ENCODE measurements around the gene PLAAT3. TPM values are rescaled to one million over a fixed set of nuclear protein-coding genes. Genes with fewer than 3 reads are reported as not detected.
"Not testable (repeated sequence)": the region's sequence is repeated elsewhere in the genome, so short reads cannot be mapped to it uniquely, and the experiment has no call there.

PLAAT3 gene
- 2.8 TPM for total RNA-seq

DNA sequence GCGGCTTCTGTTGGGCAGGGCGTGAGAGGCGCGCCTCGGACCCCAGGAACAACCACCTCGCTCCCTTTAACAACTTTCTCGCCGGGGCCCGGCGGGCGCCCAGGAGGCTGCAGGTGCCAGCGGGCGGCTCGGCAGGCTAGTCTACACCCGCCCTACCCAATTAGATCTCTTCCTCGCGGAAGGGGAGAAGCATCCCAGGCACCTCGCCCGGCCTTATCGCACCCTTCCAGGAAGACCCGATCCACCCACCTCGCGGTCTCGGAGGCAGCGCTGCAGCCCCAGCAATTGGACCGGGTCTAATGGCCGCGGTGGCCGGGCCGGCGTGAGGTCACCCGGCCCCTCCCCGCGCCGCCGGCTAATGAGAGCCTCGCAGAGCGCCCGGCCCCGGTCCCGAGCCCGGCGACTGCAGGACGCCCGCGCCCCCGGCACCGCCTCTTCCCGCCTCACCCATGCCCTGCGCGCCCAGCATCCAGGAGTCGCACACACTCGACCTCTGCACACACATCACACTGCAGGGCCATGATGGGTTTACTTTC is at the start of gene PLAAT3:
PLAAT3 (minus strand) TSS at position 298 of the 536 bp plus-strand sequence. CDS start 419 bp downstream, outside the sequence.
- H3K4me3 ChIP-seq (ENCODE audit: low read length): peak within 1 kb of the TSS; percentile 52
- H3K27me3 ChIP-seq (ENCODE audit: insufficient read depth, low read length): peaks cover 11% of the 10 kb centered on the region
- H3K9me3 ChIP-seq (ENCODE audit: low read depth, low read length): no peaks in the 10 kb centered on the region
- peaks cover 54% of the 10 kb centered on the region for H3K4me1 ChIP-seq (ENCODE audit: insufficient read depth, low read length)

DNA sequence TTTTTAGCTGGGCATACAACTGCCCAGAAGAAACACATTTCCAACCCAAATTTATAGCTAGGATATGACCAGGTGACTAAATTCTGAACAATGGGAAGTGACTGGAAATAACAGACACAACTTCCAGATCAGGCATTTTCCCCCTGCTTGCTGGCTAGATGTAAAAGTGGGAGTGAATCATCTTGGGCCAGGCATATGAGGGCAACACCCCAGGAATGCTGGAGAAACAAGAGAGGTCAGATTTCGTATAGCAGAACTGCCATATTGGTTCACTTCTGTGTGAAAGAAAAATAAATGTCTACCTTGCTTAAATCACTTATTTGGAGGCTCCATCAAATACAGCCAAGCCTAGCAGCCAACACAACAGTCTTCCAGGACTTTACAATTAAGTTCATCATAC is 49.6 kb upstream of the PLAAT3 start:
- Histone ChIP-seq H3K9me3 (ENCODE audit: low read depth, low read length) (no peaks in the 10 kb centered on the region), H3K4me1 (ENCODE audit: insufficient read depth, low read length) (peaks cover 31% of the 10 kb centered on the region), H3K27me3 (ENCODE audit: insufficient read depth, low read length) (no peaks in the 10 kb centered on the region), H3K4me3 (ENCODE audit: low read length) (no peak overlapping the region)

DNA sequence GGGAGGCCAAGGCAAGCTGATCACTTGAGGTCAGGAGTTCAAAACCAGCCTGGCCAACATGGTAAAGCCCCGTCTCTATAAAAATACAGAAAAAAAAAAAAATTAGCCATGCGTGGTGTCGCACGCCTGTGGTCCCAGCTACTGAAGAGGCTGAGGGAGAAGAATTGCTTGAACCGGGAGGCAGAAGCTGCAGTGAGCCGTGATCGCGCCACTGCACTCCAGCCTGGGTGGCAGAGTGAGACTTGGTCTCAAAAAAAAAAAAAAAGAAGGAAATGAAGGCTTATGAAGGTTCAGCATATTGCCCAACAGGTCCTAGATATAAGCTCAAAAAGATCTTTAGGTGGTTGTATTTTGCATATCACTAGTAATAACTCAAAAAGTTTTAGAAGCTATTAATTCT is 46.7 kb upstream of the PLAAT3 start:
- Histone ChIP-seq H3K27me3 (ENCODE audit: insufficient read depth, low read length) (no peaks in the 10 kb centered on the region), H3K4me3 (ENCODE audit: low read length) (no peak overlapping the region), H3K4me1 (ENCODE audit: insufficient read depth, low read length) (peaks cover 18% of the 10 kb centered on the region), H3K9me3 (ENCODE audit: low read depth, low read length) (no peaks in the 10 kb centered on the region)

DNA sequence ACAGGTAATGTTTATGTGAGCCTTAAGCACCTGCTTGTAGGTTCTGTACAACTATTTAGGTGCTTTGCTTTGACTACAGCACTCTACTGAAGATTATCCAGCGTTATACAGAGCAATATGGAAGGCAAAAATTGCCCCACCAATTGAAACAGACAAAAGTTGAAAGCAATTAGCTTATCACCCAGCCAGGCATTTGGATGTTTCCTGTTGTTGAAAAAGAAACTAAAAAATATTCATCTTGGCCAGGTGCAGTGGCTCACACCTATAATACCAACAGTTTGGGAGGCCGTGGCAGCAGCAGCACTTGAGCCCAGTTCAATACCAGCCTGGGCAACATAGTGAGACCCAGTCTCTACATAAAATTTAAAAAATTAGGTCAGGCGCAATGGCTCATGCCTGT is 38.4 kb upstream of the PLAAT3 start:
- H3K9me3 ChIP-seq (ENCODE audit: low read depth, low read length): no peaks in the 10 kb centered on the region
- no peaks in the 10 kb centered on the region for H3K4me1 ChIP-seq (ENCODE audit: insufficient read depth, low read length)
- no peak overlapping the region for H3K4me3 ChIP-seq (ENCODE audit: low read length)
- no peaks in the 10 kb centered on the region for H3K27me3 ChIP-seq (ENCODE audit: insufficient read depth, low read length)

DNA sequence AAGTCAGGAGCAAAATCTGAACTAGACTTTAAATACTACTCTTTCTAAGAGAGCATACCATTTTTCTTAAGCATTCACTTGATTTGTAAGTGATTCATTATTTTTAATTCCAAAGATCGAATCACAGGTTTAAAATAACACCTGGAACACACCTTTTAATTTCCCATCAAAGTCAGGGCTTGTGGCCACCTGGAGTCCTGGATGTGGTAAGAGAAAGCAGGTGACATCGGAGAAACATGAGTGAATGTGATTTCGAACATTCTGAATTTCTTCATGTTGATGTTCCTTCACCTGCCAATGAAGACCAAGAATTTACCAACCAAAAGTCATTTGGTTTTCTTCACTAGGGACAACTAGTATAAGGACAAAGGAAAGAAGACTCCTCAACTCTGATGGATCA is 29.0 kb upstream of the PLAAT3 start:
- Histone ChIP-seq H3K4me1 (ENCODE audit: insufficient read depth, low read length) (no peaks in the 10 kb centered on the region), H3K4me3 (ENCODE audit: low read length) (no peak overlapping the region), H3K27me3 (ENCODE audit: insufficient read depth, low read length) (no peaks in the 10 kb centered on the region), H3K9me3 (ENCODE audit: low read depth, low read length) (no peaks in the 10 kb centered on the region)

DNA sequence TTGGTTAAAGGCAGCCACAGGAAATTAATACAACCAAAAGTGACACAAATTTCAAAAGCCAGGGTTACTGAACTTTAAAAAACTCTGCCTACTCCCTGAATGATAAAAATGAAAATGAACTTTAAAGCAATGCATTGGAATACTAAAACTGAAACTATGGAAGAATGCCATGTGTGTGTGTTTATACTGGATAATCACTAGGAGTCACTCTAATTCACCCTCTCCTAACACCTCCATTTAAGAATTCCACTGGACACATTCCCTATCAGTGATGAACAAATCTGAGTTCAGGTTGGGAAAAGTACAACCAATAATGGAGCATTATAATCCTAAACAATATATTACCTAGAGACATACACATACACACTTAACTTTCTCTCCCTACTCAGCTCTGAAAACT is 27.5 kb upstream of the PLAAT3 start:
- Histone ChIP-seq H3K9me3 (ENCODE audit: low read depth, low read length) (no peaks in the 10 kb centered on the region), H3K4me1 (ENCODE audit: insufficient read depth, low read length) (no peaks in the 10 kb centered on the region), H3K4me3 (ENCODE audit: low read length) (no peak overlapping the region), H3K27me3 (ENCODE audit: insufficient read depth, low read length) (no peaks in the 10 kb centered on the region)

DNA sequence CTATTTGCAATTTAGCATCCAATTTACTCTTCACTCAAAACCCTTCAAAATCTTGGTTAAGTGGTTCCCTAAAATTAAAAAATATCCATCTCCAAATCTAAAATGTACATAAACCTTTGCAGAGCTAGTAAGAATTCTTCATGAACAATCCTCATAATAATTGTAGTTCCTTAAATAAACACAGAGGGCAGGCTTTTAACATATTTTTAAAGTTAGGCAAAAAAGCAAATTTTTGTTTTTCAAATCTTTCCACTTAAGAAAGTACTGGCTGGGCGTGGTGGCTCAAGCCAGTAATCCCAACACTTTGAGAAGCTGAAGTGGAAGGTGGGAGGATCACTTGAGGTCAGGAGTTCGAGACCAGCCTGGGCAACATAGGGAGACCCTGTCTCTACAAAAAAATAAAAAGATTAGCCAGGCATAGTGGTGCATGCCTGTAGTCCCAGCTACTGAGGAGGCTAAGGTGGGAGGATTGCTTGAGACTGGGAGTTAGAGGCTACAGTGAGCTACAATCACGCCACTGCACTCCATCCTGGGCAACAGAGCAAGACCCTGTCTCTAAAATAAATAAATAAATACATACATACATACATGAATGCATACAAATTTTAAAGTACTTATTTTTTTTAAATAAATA is 25.1 kb upstream of the PLAAT3 start:
- H3K4me3 ChIP-seq (ENCODE audit: low read length): no peak overlapping the region
- H3K4me1 ChIP-seq (ENCODE audit: insufficient read depth, low read length): peaks cover 5% of the 10 kb centered on the region
- no peaks in the 10 kb centered on the region for H3K9me3 ChIP-seq (ENCODE audit: low read depth, low read length)
- H3K27me3 ChIP-seq (ENCODE audit: insufficient read depth, low read length): no peaks in the 10 kb centered on the region

DNA sequence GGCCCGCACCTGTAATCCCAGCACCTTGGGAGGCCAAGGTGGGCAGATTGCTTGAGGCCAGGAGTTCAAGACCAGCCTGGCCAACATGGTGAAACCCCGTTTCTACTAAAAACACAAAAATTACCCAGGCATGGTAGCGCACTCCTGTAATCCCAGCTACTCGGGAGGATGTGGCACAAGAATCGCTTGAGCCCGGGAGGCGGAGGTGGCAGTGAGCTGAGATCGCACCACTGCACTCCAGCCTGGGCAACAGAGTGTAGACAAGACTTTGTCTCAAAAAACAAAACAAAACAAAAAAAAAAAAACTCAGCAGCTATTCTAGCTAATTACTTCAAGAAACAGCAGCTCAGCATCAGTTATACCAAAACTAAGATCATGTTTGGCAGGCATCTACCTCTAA is 24.2 kb upstream of the PLAAT3 start:
- not testable (repeated sequence) for H3K4me3 ChIP-seq (ENCODE audit: low read length); H3K4me1 ChIP-seq (ENCODE audit: insufficient read depth, low read length); H3K27me3 ChIP-seq (ENCODE audit: insufficient read depth, low read length); H3K9me3 ChIP-seq (ENCODE audit: low read depth, low read length)

DNA sequence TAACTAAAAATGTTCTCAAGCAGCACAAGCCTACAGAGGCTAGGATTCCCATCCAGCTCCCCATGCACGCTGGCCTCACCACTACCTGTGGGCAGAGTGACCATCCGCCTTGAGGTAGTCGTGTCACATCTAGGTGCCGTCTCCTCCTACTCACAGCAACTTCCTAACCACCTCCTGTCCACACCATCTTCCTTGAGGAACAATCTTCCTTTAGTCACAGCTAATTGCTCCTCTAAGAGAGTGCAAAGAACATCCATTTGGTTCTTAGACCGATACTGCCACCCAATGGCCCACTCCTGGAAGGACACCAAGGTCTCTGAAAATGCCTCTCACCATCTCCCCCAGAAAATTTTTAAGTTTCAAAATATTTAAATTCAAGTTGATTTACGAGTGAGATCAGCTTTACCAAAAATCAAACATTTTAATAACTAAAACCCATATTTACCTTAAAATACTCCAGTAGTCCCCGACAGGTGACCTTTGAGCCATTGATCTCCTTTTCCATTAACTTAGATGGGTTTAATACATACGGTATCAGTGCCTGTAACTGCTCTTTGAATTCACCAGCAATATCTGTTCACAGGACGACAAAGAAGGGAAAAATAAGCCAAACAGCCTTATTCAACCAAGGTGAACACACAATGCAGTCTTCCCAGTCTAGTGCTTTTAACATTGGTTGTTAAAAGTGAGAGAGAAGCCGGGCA is 21.7 kb upstream of the PLAAT3 start:
- Histone ChIP-seq H3K4me3 (ENCODE audit: low read length) (no peak overlapping the region), H3K4me1 (ENCODE audit: insufficient read depth, low read length) (peaks cover 27% of the 10 kb centered on the region), H3K9me3 (ENCODE audit: low read depth, low read length) (no peaks in the 10 kb centered on the region), H3K27me3 (ENCODE audit: insufficient read depth, low read length) (no peaks in the 10 kb centered on the region)

DNA sequence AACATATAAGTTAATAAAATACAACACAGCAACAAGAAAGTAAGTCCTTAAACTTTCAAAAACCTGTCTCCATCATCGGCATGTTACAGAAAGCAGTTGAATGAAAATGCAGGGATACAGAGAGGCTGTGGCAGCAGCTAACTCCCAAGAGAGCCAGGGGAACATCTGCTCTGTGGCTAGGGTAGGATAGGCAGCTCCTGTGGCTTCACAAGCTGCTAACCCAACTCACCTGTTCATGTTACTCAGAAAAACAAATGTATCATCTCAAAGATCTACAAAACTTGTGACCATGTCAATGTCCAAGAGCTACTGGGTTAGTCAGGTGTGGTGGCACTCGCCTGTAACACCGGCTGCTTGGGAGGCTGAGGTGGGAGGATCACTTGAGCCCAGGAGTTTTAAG is 15.2 kb upstream of the PLAAT3 start:
- Histone ChIP-seq H3K9me3 (ENCODE audit: low read depth, low read length) (no peaks in the 10 kb centered on the region), H3K4me3 (ENCODE audit: low read length) (no peak overlapping the region), H3K4me1 (ENCODE audit: insufficient read depth, low read length) (peaks cover 34% of the 10 kb centered on the region), H3K27me3 (ENCODE audit: insufficient read depth, low read length) (no peaks in the 10 kb centered on the region)

DNA sequence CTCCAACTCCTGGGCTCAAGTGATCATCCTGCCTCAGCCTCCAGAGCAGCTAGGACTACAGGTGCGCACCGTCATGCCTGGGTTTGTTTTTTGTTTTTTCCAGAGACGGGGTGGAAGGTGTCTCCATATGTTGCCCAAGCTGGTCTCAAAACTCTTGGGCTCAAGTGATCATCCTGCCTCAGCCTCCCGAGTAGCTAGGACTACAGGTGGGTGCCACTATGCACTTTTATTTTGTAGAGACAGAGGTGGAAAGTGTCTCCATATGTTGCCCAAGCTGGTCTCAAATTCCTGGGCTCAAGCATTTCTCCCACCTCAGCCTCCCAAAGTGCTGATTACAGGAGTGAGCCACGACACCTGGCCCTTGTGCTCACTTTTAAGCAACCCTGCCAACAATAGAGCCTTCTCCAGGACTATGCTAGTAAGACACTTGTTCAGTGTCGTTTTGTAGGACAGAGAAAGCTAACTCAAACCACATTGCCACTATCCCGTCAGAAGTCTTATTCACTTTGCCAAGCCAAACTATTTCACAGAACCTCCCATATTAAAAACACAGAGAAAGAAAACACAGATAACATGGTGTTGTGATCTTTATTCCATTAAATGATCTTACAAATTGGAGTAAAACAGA is 9.4 kb upstream of the PLAAT3 start:
- Histone ChIP-seq H3K4me1 (ENCODE audit: insufficient read depth, low read length) (peaks cover 45% of the 10 kb centered on the region), H3K9me3 (ENCODE audit: low read depth, low read length) (no peaks in the 10 kb centered on the region), H3K4me3 (ENCODE audit: low read length) (no peak overlapping the region), H3K27me3 (ENCODE audit: insufficient read depth, low read length) (no peaks in the 10 kb centered on the region)

DNA sequence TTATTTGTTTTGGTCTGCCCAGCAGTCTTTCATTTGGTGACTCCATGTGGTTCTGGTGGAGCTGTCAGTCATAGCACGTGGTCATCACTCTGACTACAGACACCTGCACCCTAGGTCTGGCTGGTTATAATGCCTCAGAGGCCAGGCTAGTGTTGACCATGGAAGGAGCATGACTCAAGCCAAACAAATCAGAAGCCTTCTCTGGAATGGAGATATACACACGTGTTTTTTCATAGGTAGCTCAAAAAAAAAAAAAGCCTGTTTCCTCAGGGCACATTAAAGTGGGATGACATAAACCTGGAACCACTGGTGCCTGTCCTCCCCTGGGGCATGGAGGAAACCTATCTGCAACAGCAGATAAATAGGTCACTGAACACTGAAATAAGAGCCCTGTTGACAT is 8.1 kb upstream of the PLAAT3 start:
- peaks cover 58% of the 10 kb centered on the region for H3K4me1 ChIP-seq (ENCODE audit: insufficient read depth, low read length)
- H3K9me3 ChIP-seq (ENCODE audit: low read depth, low read length): no peaks in the 10 kb centered on the region
- no peak overlapping the region for H3K4me3 ChIP-seq (ENCODE audit: low read length)
- H3K27me3 ChIP-seq (ENCODE audit: insufficient read depth, low read length): no peaks in the 10 kb centered on the region

DNA sequence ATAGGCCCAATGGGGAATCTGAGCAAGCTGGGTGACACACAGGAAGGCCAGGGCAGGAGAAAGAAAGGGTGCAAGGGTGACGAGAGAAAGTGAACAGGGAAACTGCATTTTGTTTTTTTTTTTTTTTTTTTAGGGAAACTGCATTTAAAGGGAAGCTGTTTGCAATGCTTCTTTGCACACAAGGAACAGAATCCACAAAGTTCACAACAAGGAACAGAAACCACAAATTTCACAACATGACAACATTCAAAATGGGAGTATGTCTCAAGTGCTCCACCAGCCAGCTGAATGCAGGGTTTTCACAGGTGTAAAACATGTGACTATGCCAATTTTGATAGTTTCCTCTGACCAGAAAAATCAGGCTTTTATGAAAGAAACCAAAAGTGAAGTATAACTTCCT is 6.8 kb upstream of the PLAAT3 start:
- no peak overlapping the region for H3K4me3 ChIP-seq (ENCODE audit: low read length)
- H3K27me3 ChIP-seq (ENCODE audit: insufficient read depth, low read length): no peaks in the 10 kb centered on the region
- no peaks in the 10 kb centered on the region for H3K9me3 ChIP-seq (ENCODE audit: low read depth, low read length)
- peaks cover 60% of the 10 kb centered on the region for H3K4me1 ChIP-seq (ENCODE audit: insufficient read depth, low read length)

DNA sequence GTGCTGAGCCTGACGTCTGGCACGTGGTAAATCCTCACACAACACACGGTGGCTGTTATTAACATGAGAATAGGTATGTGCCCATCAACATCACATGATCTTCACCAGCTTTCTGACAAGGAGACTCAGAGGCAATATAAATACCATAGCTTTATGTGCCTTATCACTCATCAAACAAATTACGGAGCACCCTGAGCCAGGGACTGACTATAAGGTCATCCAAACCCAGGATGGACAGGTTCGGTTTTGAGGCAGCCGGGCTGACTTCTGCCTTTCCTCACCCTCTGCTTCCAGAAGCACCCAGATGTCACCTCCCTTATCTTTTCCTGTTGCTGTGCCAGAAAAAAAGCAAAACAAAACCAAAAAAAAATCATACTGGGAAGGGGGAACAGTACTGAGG is 5.7 kb upstream of the PLAAT3 start:
- H3K4me1 ChIP-seq (ENCODE audit: insufficient read depth, low read length): peaks cover 53% of the 10 kb centered on the region
- no peak overlapping the region for H3K4me3 ChIP-seq (ENCODE audit: low read length)
- no peaks in the 10 kb centered on the region for H3K9me3 ChIP-seq (ENCODE audit: low read depth, low read length)
- no peaks in the 10 kb centered on the region for H3K27me3 ChIP-seq (ENCODE audit: insufficient read depth, low read length)

DNA sequence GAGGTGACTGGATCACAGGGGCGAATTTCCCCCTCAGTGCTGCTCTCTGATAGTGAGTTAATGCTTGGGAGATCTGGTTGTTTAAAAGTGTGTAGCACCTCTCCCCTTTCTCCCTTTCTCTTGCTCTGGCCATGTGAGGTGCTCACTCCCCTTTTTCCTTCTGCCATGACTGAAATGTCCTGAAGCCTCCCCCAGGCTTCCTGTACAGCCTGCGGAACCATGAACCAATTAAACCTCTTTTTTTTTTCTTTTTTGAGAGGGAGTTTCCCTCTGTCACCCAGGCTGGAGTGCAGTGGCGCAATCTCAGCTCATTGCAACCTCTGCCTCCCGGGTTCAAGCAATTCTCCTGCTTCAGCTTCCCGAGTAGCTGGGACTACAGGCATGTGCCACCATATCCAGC is 3.5 kb upstream of the PLAAT3 start:
- not testable (repeated sequence) for H3K27me3 ChIP-seq (ENCODE audit: insufficient read depth, low read length); H3K4me3 ChIP-seq (ENCODE audit: low read length); H3K9me3 ChIP-seq (ENCODE audit: low read depth, low read length)
- H3K4me1 ChIP-seq (ENCODE audit: insufficient read depth, low read length): peaks cover 72% of the 10 kb centered on the region

Measured in mononuclear cell (primary cell).